ENCODE results near the gene CIROP.

CIROP gene, protein sequence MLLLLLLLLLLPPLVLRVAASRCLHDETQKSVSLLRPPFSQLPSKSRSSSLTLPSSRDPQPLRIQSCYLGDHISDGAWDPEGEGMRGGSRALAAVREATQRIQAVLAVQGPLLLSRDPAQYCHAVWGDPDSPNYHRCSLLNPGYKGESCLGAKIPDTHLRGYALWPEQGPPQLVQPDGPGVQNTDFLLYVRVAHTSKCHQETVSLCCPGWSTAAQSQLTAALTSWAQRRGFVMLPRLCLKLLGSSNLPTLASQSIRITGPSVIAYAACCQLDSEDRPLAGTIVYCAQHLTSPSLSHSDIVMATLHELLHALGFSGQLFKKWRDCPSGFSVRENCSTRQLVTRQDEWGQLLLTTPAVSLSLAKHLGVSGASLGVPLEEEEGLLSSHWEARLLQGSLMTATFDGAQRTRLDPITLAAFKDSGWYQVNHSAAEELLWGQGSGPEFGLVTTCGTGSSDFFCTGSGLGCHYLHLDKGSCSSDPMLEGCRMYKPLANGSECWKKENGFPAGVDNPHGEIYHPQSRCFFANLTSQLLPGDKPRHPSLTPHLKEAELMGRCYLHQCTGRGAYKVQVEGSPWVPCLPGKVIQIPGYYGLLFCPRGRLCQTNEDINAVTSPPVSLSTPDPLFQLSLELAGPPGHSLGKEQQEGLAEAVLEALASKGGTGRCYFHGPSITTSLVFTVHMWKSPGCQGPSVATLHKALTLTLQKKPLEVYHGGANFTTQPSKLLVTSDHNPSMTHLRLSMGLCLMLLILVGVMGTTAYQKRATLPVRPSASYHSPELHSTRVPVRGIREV

DNA sequence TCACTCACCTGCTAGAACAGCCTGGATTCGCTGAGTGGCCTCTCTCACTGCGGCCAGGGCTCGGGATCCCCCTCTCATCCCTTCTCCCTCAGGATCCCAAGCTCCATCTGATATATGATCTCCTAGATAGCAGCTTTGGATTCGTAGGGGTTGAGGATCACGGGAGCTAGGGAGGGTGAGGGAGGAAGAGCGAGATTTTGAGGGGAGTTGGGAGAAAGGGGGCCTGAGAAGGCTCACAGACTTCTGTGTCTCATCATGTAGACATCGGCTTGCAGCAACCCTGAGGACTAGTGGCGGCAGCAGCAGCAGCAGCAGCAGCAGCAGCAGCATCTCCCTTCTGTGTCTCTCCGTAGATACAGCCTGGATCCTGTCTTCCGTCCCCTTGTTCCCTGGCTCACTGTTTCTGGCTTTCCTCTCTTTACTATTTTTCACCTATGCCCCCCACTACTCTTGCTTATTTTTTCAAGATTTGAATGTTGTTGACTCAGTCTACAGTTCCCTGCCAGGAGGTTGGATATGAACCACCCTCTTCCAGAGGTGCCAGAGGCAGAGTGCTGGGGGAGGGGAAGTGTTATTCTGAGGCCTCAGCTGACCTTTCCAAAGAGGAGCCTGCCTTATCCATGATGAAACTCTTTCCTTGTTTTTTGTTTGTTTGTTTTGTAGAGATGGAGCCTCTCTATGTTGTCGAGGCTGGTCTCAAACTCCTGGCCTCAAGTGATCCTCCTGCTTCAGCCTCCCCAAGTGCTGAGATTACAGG is at the start of gene CIROP:
Gene CIROP, minus strand, starts transcription at position 399 of the 757 bp plus-strand sequence. Its CDS starts 69 bp downstream, at position 330.
- DNase-seq (ENCODE audit: low read depth): no peak

DNA sequence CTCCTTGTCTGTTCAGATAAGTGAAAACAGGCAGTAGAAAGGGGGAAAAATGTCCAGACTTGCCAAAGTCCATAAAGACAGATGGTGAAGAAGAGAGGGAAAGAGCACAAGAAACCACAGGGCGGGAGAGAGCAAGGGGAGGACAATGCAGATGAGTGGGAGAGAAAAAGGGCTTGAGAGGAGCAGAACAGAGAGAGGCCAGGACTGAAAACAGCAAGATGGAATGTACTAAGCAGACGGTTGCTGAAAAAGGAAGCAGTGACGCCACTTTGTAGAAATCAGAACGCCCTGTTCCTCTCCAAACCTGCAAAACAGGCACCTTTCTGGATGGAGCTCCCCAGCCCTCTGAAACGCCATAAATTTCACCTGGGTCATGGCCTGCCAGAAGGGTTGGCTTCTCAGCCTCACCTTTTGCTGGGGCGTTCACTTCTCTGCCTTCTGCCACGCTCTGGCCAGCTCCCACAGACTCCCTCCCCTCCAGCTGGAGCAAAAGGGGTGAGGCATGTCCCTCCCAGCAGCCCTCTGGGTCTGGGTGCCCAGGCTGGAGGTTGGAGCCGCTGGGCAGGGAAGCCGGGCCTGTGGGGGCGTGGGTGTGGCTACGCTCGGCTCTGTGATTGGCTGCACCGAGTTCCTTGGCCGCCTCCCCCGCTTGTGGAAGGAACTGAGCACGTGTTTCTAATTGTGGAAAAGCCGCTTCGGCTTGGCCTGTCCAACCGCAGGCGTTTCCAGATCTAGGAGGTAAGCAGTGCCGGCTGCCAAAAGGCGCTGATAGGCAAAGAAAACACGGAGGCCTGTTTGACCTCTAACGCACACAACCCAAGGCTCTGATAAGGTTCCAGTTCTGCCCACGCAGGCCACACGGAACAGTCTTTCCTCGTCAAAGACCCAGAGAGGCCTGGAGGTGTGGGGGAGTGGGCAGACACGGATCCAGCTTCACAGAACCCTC is 49.3 kb upstream of the CIROP start:
- no peak for DNase-seq (ENCODE audit: low read depth)

DNA sequence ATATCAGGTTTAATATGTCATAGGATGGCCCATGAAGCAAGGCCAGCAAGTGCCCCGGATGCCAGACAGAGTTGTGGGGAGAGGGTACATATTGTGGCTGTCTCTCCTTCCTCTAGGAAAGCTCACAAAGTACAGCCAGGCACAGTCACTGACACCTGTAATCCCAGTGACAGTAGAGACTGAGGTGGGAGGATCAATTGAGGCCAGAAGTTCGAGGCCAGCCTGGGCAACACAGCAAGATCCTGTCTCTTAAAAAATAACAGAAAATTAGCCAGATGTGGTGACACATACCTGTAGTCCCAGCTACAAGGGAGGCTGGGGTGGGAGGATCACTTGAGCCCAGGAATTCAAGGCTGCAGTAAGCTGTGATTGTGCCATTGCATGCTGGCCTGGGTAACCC is 46.6 kb upstream of the CIROP start:
- DNase-seq (ENCODE audit: low read depth): no peak

DNA sequence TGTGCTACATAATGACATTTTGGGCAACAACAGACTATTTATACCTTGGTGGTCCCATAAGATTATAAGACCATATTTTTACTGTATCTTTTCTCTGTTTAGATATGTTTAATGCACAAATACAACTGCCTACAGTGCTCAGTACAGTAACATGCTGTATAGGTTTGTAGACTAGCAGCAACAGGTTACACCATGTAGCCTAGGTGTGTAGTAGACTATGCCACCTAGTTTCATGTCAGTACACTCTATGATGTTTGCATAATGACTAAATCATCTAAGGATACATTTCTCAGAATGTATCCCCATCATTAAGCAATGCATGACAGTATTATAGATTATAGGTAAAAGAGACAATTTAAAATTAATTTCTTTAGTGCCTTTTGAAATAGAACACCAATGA is 45.0 kb upstream of the CIROP start:
- DNase-seq (ENCODE audit: low read depth): no peak

DNA sequence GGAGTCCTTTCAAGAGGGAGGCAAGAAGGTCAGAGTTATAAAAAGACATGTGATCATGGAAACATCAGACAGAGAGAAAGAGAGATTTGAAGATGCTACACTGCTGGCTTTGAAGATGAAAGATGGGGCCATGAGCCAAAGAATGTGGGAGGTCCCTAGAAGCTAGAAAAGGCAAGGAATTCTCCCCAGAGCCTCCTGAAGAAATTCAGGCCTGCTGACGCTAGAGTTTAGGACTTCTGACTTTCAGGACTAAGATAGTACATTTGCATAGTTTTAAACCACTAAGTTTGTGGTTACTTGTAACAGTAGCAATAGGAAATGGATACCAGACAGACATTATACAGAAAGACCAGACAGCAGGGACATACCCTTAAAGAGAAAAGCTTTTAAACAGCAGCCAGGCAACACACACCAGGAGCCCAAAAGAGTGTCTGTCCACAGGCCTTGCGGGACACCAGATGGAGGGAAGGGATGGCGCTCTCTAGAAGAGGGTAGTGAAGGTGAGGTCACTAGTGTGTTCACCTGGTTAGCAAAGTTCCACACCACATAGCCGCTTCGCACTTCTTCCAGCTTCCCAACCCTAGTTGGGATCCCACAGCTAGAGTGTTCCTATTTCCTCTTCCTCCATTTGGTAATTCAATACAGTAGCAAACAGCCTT is 43.9 kb upstream of the CIROP start:
- DNase-seq (ENCODE audit: low read depth): no peak

DNA sequence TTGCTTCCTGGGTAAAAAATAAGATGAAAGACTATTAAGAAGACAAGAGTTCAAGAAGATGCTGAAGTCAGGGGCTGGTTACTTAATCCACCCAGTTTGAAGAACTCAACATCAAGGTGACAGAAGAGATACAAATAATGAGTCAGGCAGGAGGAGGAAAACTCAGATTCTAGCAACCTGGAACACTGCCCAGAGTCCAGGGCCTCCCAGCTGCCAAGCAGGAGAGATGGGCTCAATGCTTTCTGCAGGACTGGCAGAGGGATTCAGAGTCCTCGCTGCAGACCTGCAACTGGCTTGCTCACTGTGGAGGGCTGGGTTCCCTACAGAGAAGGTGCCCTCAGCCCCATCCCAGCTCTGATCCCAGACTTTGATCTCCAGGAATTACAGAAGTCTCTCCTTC is 42.9 kb upstream of the CIROP start:
- no peak for DNase-seq (ENCODE audit: low read depth)

DNA sequence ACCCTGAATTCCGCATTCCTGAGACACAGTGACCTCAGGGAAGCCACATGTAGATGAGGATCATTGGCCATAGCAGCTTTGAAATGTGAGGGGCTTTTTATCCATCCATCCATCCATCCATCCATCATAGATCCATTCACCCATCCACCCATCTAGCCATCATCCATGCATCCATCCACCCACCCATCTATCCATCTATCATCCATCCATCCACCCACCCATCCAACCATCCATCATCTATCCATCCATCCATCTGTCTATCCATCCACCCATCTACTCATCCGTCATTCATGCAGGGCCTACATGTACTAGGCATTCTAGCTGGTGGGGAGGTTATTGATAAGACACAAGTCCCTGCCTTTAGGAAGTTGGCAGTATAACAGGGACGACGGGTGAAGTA is 42.2 kb upstream of the CIROP start:
- DNase-seq (ENCODE audit: low read depth): no peak

DNA sequence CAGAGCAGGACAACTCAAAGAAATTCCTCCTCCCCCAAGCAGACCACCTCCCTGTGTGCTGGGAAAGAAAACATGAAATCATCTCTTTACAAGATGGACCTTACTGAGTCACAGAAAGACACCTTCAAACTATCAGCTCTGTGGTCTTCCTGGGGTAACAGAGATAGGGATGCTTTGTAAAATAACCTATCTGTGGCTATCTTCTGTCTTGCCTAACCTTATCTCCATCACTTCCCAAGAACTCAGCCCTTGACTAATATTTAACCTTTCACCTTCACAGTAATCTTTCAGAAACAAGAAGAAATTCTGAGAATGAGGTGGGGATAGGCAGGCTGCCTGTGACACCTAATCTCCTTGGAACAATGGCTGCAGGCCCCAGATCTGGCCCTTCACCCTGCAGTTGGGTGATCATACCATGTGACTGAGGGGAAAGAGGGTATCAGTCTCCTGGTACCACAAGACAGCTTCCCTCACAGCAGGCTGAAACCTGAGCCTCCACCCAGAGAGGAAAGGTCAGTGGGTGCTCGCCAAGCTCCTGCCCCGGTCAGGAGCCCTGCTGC is 41.6 kb upstream of the CIROP start:
- no peak for DNase-seq (ENCODE audit: low read depth)

DNA sequence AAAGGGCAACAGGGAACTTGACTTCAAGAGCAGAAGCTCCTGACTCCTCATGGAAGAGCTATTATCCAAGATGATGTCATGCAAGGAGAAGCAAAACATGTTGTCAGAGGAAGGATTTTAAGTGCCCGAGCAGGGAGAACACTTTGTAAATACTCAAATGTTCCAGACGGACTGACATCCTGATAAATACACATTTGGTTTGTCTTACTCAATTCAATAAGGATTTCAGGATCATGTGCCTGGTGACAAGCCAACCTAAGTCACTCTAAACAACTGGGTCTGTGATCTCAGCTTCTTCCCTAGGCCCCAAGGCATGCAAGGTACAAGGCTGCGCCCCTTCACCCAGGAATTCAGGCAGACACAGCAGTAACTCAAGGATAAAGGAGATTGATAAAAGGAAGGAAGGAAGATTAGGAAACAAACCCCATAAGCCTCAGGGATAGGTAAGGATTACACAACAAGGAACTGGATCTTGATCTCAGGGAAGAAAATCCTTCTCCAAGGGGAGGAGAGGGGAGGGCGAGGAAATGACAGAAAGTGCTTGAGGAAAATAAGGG is 41.1 kb upstream of the CIROP start:
- no peak for DNase-seq (ENCODE audit: low read depth)

DNA sequence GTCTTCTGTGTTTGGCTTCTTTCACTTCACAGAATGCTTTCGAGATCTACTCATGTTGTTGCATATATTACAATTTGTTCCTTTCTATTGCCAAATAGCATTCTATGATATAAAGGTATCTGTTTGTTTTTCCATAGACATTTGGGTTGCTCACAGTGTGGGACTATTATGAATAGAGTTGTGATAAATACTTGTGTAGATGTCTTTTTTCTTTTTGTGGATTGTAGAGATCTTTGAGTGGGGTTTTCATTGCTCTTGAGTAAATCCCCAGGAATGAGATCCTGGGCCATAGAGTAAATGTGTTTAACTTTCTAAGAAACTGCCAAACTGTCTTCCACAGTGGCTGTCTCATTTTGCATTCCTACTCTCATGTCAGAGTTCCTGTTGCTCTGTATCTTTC is 39.1 kb upstream of the CIROP start:
- no peak for DNase-seq (ENCODE audit: low read depth)

DNA sequence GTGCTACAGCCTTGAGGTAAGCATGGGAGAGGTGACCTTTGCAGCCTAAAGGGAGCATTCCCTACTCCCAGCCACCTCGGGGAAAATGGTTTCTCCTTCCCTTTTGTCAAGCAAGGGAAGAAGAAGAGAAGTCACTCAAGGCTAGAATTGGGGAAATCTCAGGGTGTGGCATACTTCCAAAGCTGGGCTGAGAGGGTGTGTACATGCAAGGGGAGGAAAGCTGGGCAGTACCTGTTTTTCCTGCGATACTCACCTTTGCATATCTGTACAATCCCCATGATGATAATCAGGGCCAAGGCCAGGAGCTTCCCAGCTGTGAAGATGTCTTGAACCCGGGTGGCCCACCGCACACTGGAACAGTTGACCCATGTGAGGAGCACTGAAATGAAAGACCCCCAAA is 38.0 kb upstream of the CIROP start:
- DNase-seq (ENCODE audit: low read depth): no peak

DNA sequence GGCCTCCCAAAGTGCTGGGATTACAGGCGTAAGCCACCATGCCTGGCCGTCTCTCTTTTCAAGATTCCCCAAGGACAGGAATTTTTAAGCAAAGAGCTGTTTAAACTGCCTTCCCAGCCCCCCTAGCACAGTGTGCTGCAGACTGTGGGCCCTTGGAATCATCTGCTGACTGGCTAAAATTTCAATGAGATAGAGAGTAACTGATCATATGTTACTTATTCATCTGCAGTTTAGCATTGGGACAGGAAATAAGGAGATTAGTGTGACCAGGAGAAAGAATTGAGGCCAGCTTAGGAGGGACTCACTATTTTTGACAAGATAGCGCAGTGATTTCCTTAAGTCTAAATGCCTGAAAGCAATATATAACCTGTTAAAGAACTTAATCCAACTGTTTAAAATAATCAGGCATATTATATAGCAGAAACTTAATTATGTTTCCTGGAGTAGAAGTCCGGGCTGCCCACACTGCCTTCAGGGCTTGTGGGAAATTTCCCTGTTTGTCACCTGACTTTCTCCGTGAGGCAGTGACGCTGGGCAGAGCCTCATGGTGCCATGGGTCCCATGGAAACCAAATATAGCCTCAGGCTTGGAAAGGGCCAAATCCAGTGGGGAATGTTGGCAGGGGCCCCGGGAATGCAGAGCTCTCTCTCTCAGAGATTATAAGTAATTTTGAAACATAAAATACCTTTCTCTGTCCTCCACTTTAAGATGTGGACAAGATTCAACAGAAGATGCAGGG is 37.1 kb upstream of the CIROP start:
- DNase-seq (ENCODE audit: low read depth): no peak

DNA sequence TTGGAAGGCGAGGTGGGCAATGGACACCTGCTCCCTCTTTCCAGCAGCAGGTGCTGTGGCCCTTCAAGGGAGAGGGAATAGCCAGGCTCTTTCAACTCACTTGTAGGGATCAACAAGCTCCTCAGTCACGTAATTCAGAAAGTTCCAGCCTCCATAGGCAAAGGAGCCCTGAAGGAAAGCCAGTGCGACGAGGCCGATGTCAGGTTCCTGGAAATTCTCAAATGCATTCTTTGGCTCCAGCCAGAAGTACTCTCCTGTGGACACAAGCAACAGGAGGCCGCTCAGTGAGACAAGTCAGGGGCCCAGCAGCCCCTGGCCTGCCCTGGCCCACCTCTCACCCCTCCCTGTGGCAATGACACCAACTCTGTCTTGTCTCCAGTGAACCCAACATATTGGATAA is 35.6 kb upstream of the CIROP start:
- no peak for DNase-seq (ENCODE audit: low read depth)

DNA sequence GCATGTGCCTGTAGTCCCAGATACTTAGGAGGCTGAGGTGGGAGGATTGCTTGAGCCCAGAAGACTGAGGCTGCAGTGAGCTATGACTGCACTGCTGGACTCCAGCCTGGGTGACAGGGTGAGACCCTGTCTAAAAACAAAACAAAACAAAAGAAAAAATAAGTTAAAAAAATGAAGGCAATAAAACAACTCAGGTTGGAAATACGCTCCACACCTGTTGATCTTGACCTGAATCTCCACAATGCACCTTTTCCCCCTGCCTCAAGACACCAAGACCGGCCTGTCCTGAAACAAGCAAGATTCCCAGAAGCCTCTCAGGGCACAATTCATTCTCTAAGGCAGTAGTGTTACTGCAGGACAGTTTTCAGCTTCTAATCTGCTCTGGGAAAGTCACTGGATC is 35.1 kb upstream of the CIROP start:
- DNase-seq (ENCODE audit: low read depth): no peak

DNA sequence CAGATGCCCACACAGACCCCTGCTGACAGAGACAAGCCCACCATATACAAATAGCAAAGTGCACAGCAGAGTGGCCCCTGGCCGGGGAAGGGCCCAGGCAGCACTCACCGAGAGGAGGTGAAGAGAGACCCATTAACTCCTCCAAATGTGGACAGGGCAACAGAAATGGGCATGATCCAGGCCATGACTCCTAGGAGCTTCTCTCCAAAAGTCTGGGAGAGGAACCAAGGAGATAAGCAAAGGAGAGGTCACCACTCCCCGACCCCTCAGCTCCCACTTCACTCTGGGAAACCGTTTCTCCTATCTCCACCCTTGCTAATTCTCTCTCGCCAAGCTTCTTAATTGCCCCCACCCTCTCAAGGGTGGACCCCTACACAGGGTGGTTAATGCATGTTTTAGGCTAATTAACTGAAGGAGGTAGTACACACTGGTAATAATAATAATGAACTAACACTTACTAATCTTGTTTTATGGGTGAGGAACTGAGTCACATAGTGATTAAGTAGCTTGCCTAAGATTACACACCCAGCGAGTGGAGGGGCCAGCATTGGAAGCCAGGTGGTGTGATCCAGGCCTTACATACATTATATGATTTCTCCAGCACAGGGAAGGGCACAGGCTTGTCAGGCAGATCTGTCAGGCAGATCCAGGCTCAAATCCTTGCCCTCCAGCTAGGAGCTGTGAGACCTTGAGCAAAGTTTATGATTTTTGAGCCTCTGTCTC is 33.2 kb upstream of the CIROP start:
- no peak for DNase-seq (ENCODE audit: low read depth)

DNA sequence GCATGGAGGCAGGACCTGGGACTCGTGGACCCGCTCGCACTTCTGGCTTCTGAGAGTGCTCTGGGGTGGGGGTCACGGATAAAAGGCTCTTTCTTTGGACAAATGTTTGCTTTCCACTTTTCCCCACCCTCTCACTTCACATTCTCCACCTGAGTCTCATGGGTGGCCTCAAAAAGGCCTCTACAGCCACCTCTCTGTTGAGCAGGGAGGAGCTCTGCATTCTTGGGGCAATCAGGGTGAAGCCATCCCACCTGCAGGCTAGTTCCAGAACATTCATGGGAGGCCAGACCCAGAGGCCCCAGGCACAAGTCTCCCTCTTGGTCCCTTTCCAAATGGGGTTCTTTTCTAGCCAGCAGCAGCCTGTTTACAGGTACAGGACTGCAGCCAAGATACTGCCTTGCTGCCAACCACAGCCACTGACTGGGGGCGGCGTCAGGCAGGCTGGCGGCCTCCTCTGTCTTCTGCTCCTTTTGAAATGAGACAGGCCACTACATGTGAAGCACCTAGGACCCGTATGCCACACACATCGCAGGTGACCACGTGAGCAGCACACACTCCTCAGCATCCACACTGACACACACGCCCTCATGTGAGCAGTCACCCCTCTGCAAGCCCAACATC is 32.5 kb upstream of the CIROP start:
- DNase-seq (ENCODE audit: low read depth): no peak

DNA sequence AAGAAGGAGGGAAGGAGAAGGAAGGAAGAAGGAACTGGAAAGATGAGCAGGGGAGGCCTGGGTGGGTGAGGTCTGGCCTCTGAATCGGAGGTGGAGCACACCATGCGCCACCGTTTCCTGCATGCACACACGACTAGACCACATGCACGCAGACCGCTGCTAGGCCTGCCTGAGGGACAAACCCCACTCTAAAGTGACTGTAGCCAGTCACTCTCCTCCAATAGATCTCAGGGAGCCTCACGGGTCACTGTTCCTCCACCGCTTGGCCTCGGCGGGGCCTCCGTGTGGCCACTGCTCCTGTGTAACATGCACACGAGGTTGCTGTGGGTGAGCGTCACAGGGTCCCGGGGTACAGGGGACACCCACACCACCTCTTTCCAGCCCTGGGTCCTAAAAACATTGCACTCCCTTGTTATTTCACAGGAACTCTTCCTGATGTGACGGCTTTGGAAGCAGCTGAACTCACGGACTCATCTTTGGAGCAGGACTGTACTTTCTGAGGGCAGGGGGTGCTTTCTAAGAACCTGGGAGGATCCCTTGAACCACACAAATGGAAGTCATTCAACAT is 31.9 kb upstream of the CIROP start:
- DNase-seq (ENCODE audit: low read depth): no peak

DNA sequence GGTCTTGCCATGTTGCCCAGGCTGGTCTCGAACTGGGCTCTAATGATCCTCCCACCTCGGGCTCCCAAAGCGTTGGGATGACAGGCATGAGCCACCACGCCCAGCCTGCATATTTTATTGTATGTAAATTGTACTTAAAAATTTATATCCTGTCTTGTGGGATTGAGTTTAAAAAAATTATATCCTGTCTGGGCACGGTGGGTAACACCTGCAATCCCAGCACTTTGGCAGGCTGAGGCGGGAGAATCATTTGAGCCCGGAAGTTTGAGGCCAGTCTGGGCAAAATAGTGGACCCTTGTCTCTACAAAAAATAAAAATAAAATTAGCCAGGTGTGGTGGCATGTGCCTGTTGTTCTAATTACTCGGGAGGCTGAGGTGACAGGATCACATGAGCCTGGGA is 28.2 kb upstream of the CIROP start:
- no peak for DNase-seq (ENCODE audit: low read depth)
